CD4-positive, alpha-beta T cell (primary cell): ENCODE measurements around the gene FAM50A. TPM values are rescaled to one million over a fixed set of nuclear protein-coding genes. Genes with fewer than 3 reads are reported as not detected.

Experiments
- ATAC-seq: fragments of 200-7000 bp; cut with Tn5 transposase; one replicate; pipeline ENCODE4 v1.10.0; 2022; ENCODE audit warnings: mild to moderate bottlenecking; ENCODE audit not compliant: poor library complexity
- CTCF ChIA-PET: fragments of 350-600 bp; sonication (Branson Sonifier 250); formaldehyde crosslinking; loops from one replicate; lab custom pipeline; 2021; ENCODE audit warnings: antibody characterized with exemption, inconsistent platforms; lab: Charles Lee
- POLR2A ChIA-PET: fragments of 350-600 bp; sonication (Branson Sonifier 250); formaldehyde crosslinking; loops from one replicate; lab custom pipeline; 2021; ENCODE audit warnings: antibody characterized with exemption, inconsistent platforms; lab: Charles Lee
- DNase-seq, 14 experiments: peaks; one replicate each; pipeline ENCODE4 v3.0.0-alpha.2; 2013 to 2020; ENCODE audit warnings: mixed read lengths in 2 of 14
- H3K27ac ChIP-seq, 2 donors: one replicate each; pipeline versions ENCODE4 v1.5.1 to v1.7.0; 2013; ENCODE audit warnings: low read length in 2 of 2, low read depth in 1 of 2, mild to moderate bottlenecking in 1 of 2
- H3K27me3 ChIP-seq, 2 experiments: 1 replicate in 1 of 2; 2 replicates in 1 of 2; pipeline versions ENCODE4 v1.6.1 to v1.7.0; 2013; ENCODE audit warnings: low read length in 2 of 2, control low read depth in 1 of 2, mild to moderate bottlenecking in 1 of 2, moderate library complexity in 1 of 2; ENCODE audit not compliant: insufficient read depth in 2 of 2, control insufficient read depth in 1 of 2
- H3K36me3 ChIP-seq: one replicate; pipeline ENCODE4 v1.6.1; 2013; ENCODE audit warnings: low read length, control low read depth; ENCODE audit not compliant: insufficient read depth
- H3K4me1 ChIP-seq: one replicate; pipeline ENCODE4 v1.6.1; 2013; ENCODE audit warnings: low read length, control low read depth; ENCODE audit not compliant: insufficient read depth
- H3K4me3 ChIP-seq: one replicate; pipeline ENCODE4 v1.5.1; 2013; ENCODE audit warnings: mild to moderate bottlenecking, low read length, moderate library complexity
- H3K9me3 ChIP-seq, 2 experiments: 1 replicate in 1 of 2; 2 replicates in 1 of 2; pipeline versions ENCODE4 v1.6.1 to v1.7.0; 2013; ENCODE audit warnings: low read length in 2 of 2, mild to moderate bottlenecking in 2 of 2, control low read depth in 1 of 2, moderate library complexity in 1 of 2; ENCODE audit not compliant: control insufficient read depth in 1 of 2, insufficient read depth in 1 of 2
- H3K27ac Mint-ChIP-seq: one replicate; pipeline ENCODE4 v1.8.0; 2020; ENCODE audit warnings: mixed read lengths
- H3K27me3 Mint-ChIP-seq: one replicate; pipeline ENCODE4 v1.8.0; 2021; ENCODE audit warnings: mixed read lengths
- H3K36me3 Mint-ChIP-seq: one replicate; pipeline ENCODE4 v1.8.0; 2021; ENCODE audit warnings: low read depth, mixed read lengths
- H3K4me1 Mint-ChIP-seq: one replicate; pipeline ENCODE4 v1.8.0; 2021; ENCODE audit warnings: low read depth, mixed read lengths
- H3K4me3 Mint-ChIP-seq: one replicate; pipeline ENCODE4 v1.8.0; 2020; ENCODE audit warnings: mild to moderate bottlenecking, mixed read lengths
- H3K9me3 Mint-ChIP-seq: one replicate; pipeline ENCODE4 v1.8.0; 2020; ENCODE audit warnings: mixed read lengths
- intact Hi-C, 2 experiments: fragments of 100-400 bp; cut with DNase I in 1 of 2; cut with micrococcal nuclease in 1 of 2; formaldehyde crosslinking; loops; one replicate each; pipeline versions ENCODE4 v1.15.1 to v1.9.0; 2023 to 2025; cut with DNase I, micrococcal nuclease
- total RNA-seq, 174 experiments: library from RNA in 2 of 174; stranded (reverse) in 2 of 174; gene quantifications; one replicate each; pipeline ENCODE4 v1.2.3 and lab custom pipeline; 2021 to 2026
- TF ChIP-seq, protein P1 (sequence below): fragments of 200-600 bp; IDR thresholded peaks from one replicate; pipeline ENCODE4 v1.8.0; 2022; ENCODE audit warnings: antibody characterized with exemption, mild to moderate bottlenecking

FAM50A gene
- total RNA-seq, 2 experiments from 2014 or later = 42.3 to 49.4 TPM

DNA sequence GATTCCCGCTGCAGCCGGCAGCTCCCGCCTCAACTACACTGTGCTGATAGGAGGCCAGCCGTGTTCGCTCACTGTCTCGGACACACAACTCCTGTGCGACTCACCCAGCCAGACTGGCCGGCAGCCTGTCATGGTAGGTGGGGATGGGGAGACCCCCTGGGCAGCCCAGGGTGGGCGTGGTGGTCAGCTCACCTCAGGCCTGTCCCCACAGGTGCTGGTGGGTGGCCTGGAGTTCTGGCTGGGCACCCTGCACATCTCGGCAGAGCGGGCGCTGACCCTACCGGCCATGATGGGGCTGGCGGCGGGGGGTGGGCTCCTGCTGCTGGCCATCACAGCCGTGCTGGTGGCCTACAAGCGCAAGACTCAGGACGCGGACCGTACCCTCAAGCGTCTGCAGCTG lies 23.6 kb downstream of the FAM50A start:
- Histone ChIP-seq H3K36me3 (peaks cover 61% of the 10 kb centered on the region), H3K27me3 (no peaks in the 10 kb centered on the region), H3K9me3 (no peaks in the 10 kb centered on the region), H3K4me3 (no peak overlapping the region), H3K27ac (no peak overlapping the region), H3K4me1 (no peaks in the 10 kb centered on the region)
- Mint-ChIP-seq H3K9me3 (no peaks in the 10 kb centered on the region), H3K27me3 (no peaks in the 10 kb centered on the region), H3K36me3 (peaks cover 19% of the 10 kb centered on the region), H3K4me1 (no peaks in the 10 kb centered on the region), H3K27ac (no peak overlapping the region), H3K4me3 (no peak overlapping the region)
- peak in 1 of 14 experiments; percentile 0 for DNase-seq
- intact Hi-C loops = no loop called here
- ChIA-PET POLR2A (no interaction called here), CTCF (no interaction called here)
- no peak for ATAC-seq
- TF ChIP-seq, protein P1, sequence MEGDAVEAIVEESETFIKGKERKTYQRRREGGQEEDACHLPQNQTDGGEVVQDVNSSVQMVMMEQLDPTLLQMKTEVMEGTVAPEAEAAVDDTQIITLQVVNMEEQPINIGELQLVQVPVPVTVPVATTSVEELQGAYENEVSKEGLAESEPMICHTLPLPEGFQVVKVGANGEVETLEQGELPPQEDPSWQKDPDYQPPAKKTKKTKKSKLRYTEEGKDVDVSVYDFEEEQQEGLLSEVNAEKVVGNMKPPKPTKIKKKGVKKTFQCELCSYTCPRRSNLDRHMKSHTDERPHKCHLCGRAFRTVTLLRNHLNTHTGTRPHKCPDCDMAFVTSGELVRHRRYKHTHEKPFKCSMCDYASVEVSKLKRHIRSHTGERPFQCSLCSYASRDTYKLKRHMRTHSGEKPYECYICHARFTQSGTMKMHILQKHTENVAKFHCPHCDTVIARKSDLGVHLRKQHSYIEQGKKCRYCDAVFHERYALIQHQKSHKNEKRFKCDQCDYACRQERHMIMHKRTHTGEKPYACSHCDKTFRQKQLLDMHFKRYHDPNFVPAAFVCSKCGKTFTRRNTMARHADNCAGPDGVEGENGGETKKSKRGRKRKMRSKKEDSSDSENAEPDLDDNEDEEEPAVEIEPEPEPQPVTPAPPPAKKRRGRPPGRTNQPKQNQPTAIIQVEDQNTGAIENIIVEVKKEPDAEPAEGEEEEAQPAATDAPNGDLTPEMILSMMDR = no peak

DNA sequence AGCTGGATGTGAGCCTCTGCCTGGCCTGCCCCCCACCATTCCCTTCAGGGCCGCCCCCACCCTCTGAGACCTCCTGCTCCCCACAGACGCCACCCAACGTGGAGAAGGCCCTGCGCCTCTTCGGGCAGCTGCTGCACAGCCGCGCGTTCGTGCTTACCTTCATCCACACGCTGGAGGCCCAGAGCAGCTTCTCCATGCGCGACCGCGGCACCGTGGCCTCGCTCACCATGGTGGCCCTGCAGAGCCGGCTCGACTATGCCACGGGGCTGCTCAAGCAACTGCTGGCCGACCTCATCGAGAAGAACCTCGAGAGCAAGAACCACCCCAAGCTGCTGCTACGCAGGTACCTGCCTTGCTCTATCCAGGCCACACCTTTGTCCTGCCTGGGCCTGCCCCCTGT lies 24.3 kb downstream of the FAM50A start:
- Histone ChIP-seq H3K4me3 (no peak overlapping the region), H3K36me3 (peaks cover 57% of the 10 kb centered on the region), H3K27ac (no peak overlapping the region), H3K4me1 (no peaks in the 10 kb centered on the region), H3K9me3 (no peaks in the 10 kb centered on the region), H3K27me3 (no peaks in the 10 kb centered on the region)
- TF ChIP-seq, protein P1 = no peak
- ChIA-PET POLR2A (no interaction called here), CTCF (no interaction called here)
- intact Hi-C loops = no loop called here
- ATAC-seq (no peak), DNase-seq (no peak)
- no peaks in the 10 kb centered on the region for H3K27me3 Mint-ChIP-seq
- H3K4me3 Mint-ChIP-seq = no peak overlapping the region
- no peaks in the 10 kb centered on the region for H3K4me1 Mint-ChIP-seq
- peaks cover 12% of the 10 kb centered on the region for H3K36me3 Mint-ChIP-seq
- no peak overlapping the region for H3K27ac Mint-ChIP-seq
- no peaks in the 10 kb centered on the region for H3K9me3 Mint-ChIP-seq

DNA sequence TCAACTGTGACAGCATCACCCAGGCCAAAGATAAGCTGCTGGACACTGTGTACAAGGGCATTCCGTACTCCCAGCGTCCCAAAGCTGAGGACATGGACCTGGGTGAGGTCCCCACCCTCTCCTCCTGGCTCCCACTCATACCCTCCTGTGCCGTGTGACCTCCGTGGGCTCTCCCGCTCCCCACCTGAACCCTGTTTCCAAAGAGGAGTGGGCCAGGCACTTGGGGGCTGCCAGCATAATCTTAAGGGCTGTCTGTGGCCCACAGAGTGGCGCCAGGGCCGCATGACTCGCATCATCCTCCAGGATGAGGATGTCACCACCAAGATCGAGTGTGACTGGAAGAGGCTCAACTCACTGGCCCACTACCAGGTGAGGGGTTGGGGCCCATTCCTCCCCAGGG lies 25.2 kb downstream of the FAM50A start:
- Histone ChIP-seq H3K27ac (no peak overlapping the region), H3K4me3 (no peak overlapping the region), H3K36me3 (peaks cover 52% of the 10 kb centered on the region), H3K4me1 (no peaks in the 10 kb centered on the region), H3K27me3 (no peaks in the 10 kb centered on the region), H3K9me3 (no peaks in the 10 kb centered on the region)
- TF ChIP-seq, protein P1 = no peak
- no peak for DNase-seq
- no peak overlapping the region for H3K4me3 Mint-ChIP-seq
- no peak for ATAC-seq
- no peaks in the 10 kb centered on the region for H3K4me1 Mint-ChIP-seq
- peaks cover 19% of the 10 kb centered on the region for H3K36me3 Mint-ChIP-seq
- H3K9me3 Mint-ChIP-seq = no peaks in the 10 kb centered on the region
- H3K27ac Mint-ChIP-seq = no peak overlapping the region
- intact Hi-C loops = no loop called here
- ChIA-PET POLR2A (no interaction called here), CTCF (no interaction called here)
- no peaks in the 10 kb centered on the region for H3K27me3 Mint-ChIP-seq
